Activated B cell treated with CpG ODN at 0.5 μM for 24 hours (primary cell): ENCODE results near the gene CNTN6. TPM values are rescaled to one million over a fixed set of nuclear protein-coding genes. Genes with fewer than 3 reads are reported as not detected.

ENCODE experiments used
- ATAC-seq: fragments of 200-7000 bp; cut with Tn5 transposase; one replicate; pipeline ENCODE4 v1.10.0; 2021; ENCODE audit warnings: low read depth, mild to moderate bottlenecking, moderate library complexity
- CTCF ChIA-PET: fragments of 350-600 bp; sonication (Branson Sonifier 250); formaldehyde crosslinking; loops from one replicate; lab custom pipeline; 2021; ENCODE audit warnings: antibody characterized with exemption; lab: Charles Lee
- POLR2A ChIA-PET: fragments of 350-600 bp; sonication (Branson Sonifier 250); formaldehyde crosslinking; loops from one replicate; lab custom pipeline; 2021; ENCODE audit warnings: antibody characterized with exemption; lab: Charles Lee
- DNase-seq: peaks from one replicate; pipeline ENCODE4 v3.0.0; 2022
- H3K27ac Mint-ChIP-seq: one replicate; pipeline ENCODE4 v1.8.0; 2020; ENCODE audit warnings: mixed read lengths
- H3K27me3 Mint-ChIP-seq: one replicate; pipeline ENCODE4 v1.8.0; 2021; ENCODE audit warnings: mixed read lengths
- H3K36me3 Mint-ChIP-seq: one replicate; pipeline ENCODE4 v1.8.0; 2021; ENCODE audit warnings: low read depth, mixed read lengths
- H3K4me1 Mint-ChIP-seq: one replicate; pipeline ENCODE4 v1.8.0; 2021; ENCODE audit warnings: mixed read lengths
- H3K4me3 Mint-ChIP-seq: one replicate; pipeline ENCODE4 v1.8.0; 2020; ENCODE audit warnings: mild to moderate bottlenecking, mixed read lengths
- H3K9me3 Mint-ChIP-seq: one replicate; pipeline ENCODE4 v1.8.0; 2020; ENCODE audit warnings: mixed read lengths
- CTCF ChIP-seq: fragments of 200-600 bp; IDR thresholded peaks from one replicate; pipeline ENCODE4 v1.8.0; 2022; ENCODE audit warnings: antibody characterized with exemption, mild to moderate bottlenecking
- intact Hi-C: fragments of 100-400 bp; cut with micrococcal nuclease; formaldehyde crosslinking; loops from one replicate; pipeline ENCODE4 v1.15.1; 2024
- total RNA-seq: library from RNA; stranded (reverse); gene quantifications from 2 replicates; pipeline ENCODE4 v1.2.3, GENCODE V29; 2022

CNTN6 gene
- total RNA-seq, 1 donor from 2014 or later = not detected

- Mint-ChIP-seq H3K4me1 (no peaks in the 10 kb centered on the region), H3K9me3 (no peaks in the 10 kb centered on the region), H3K36me3 (no peaks in the 10 kb centered on the region), H3K27ac (no peak overlapping the region), H3K4me3 (no peak overlapping the region), H3K27me3 (no peaks in the 10 kb centered on the region)
- POLR2A ChIA-PET = no interaction called here
- intact Hi-C loops = no loop called here
- CTCF ChIA-PET = no interaction called here
- TF ChIP-seq CTCF = no peak
- DNase-seq = no peak
- ATAC-seq = no peak
Measured at GRCh38 chr3:1147326-1147725, 54.5 kb downstream of the CNTN6 start.

GRCh38 chr3:1147819-1148218 is 55.0 kb downstream of the CNTN6 start:
- ChIA-PET CTCF (no interaction called here), POLR2A (no interaction called here)
- ATAC-seq (no peak), DNase-seq (no peak)
- no peak overlapping the region for H3K27ac Mint-ChIP-seq
- H3K27me3 Mint-ChIP-seq = no peaks in the 10 kb centered on the region
- no peak overlapping the region for H3K4me3 Mint-ChIP-seq
- H3K36me3 Mint-ChIP-seq = no peaks in the 10 kb centered on the region
- intact Hi-C loops = no loop called here
- TF ChIP-seq CTCF = no peak
- no peaks in the 10 kb centered on the region for H3K4me1 Mint-ChIP-seq
- no peaks in the 10 kb centered on the region for H3K9me3 Mint-ChIP-seq

- intact Hi-C loops = no loop called here
- no peak for ATAC-seq
- ChIA-PET POLR2A (no interaction called here), CTCF (no interaction called here)
- H3K27me3 Mint-ChIP-seq = no peaks in the 10 kb centered on the region
- TF ChIP-seq CTCF = no peak
- no peaks in the 10 kb centered on the region for H3K36me3 Mint-ChIP-seq
- H3K9me3 Mint-ChIP-seq = no peaks in the 10 kb centered on the region
- H3K4me3 Mint-ChIP-seq = no peak overlapping the region
- no peaks in the 10 kb centered on the region for H3K4me1 Mint-ChIP-seq
- no peak for DNase-seq
- no peak overlapping the region for H3K27ac Mint-ChIP-seq
Measured at GRCh38 chr3:1164101-1164500, 71.3 kb downstream of the CNTN6 start.

DNA sequence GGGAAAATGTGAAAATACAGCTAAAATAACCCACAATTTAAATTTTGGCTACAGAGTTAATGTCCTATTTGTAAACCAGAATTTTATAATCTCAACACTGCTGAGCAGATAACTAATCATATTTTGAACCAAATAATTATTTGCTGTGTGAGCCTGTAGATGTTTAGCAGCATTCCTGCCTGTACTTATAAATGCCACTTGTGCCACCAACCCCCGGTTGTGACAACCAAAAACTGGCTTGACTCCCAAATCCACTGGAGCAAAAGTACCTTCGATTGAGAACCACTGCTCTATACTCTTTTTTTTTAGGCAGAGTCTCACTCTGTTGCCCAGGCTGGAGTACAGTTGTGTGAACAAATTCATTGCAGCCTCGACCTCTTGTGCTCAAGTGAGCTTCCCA is 78.5 kb downstream of the CNTN6 start:
- ChIA-PET POLR2A (no interaction called here), CTCF (no interaction called here)
- Mint-ChIP-seq H3K4me1 (no peaks in the 10 kb centered on the region), H3K27me3 (no peaks in the 10 kb centered on the region), H3K9me3 (peaks cover 2% of the 10 kb centered on the region), H3K4me3 (no peak overlapping the region), H3K36me3 (no peaks in the 10 kb centered on the region), H3K27ac (no peak overlapping the region)
- intact Hi-C loops = no loop called here
- no peak for TF ChIP-seq CTCF
- ATAC-seq = no peak
- DNase-seq = no peak

GRCh38 chr3:1172644-1173043 is 79.8 kb downstream of the CNTN6 start:
- peaks cover 5% of the 10 kb centered on the region for H3K9me3 Mint-ChIP-seq
- DNase-seq = no peak
- H3K4me3 Mint-ChIP-seq = no peak overlapping the region
- H3K4me1 Mint-ChIP-seq = no peaks in the 10 kb centered on the region
- H3K27me3 Mint-ChIP-seq = no peaks in the 10 kb centered on the region
- CTCF ChIA-PET = no interaction called here
- no peaks in the 10 kb centered on the region for H3K36me3 Mint-ChIP-seq
- POLR2A ChIA-PET = no interaction called here
- intact Hi-C loops = no loop called here
- ATAC-seq = no peak
- no peak for TF ChIP-seq CTCF
- no peak overlapping the region for H3K27ac Mint-ChIP-seq
